AG04450 (cell line): ENCODE measurements around the gene DSG4. TPM values are rescaled to one million over a fixed set of nuclear protein-coding genes. Genes with fewer than 3 reads are reported as not detected.

ENCODE experiments used
- CTCF ChIA-PET: fragments of 300-600, 350-600 bp; formaldehyde crosslinking; extraction: SDS; loops from one replicate; lab custom pipeline; 2022; ENCODE audit warnings: antibody characterized with exemption, inconsistent platforms; lab: Charles Lee
- POLR2A ChIA-PET: fragments of 350-600 bp; formaldehyde crosslinking; extraction: SDS; loops from one replicate; lab custom pipeline; 2021; ENCODE audit warnings: antibody characterized with exemption, inconsistent platforms; lab: Yijun Ruan, JAX
- DNase-seq: peaks from one replicate; pipeline ENCODE4 v3.0.0-alpha.2; 2011; ENCODE audit warnings: low read depth, low spot score
- H3K27ac ChIP-seq: one replicate; pipeline ENCODE4 v1.5.1; 2012; ENCODE audit warnings: low read depth, low read length, control low read depth
- H3K27me3 ChIP-seq: one replicate; pipeline ENCODE4 v1.6.0; 2012; ENCODE audit warnings: low read length; ENCODE audit not compliant: control insufficient read depth, insufficient read depth
- H3K4me3 ChIP-seq: 2 replicates; pipeline ENCODE4 v1.5.1; 2011; ENCODE audit warnings: mild to moderate bottlenecking, low read depth, low read length, control low read depth
- H3K9me3 ChIP-seq: 2 replicates; pipeline ENCODE4 v1.5.1; 2012; ENCODE audit warnings: low read length; ENCODE audit not compliant: control insufficient read depth, insufficient read depth
- CTCF ChIP-seq: IDR thresholded peaks from 2 replicates; pipeline ENCODE4 v1.5.1; 2011; ENCODE audit warnings: low read depth, low read length, control low read depth, inconsistent platforms
- polyA plus RNA-seq: library from polyadenylated mRNA; depleted of rRNA; stranded (reverse); fragments of >200 nt; gene quantifications from 2 replicates; pipeline ENCODE4 v1.2.3, GENCODE V29; 2011

Gene DSG4
- polyA plus RNA-seq, 1 experiment: not detected

GRCh38 chr18:31419457-31419932 is 42.9 kb downstream of the DSG4 start:
- no peaks in the 10 kb centered on the region for H3K27me3 ChIP-seq
- no peak overlapping the region for H3K4me3 ChIP-seq
- DNase-seq: no peak
- TF ChIP-seq CTCF: no peak
- POLR2A ChIA-PET: no interaction called here
- CTCF ChIA-PET: no interaction called here
- peaks cover 13% of the 10 kb centered on the region for H3K9me3 ChIP-seq
- H3K27ac ChIP-seq: no peak overlapping the region

DNA sequence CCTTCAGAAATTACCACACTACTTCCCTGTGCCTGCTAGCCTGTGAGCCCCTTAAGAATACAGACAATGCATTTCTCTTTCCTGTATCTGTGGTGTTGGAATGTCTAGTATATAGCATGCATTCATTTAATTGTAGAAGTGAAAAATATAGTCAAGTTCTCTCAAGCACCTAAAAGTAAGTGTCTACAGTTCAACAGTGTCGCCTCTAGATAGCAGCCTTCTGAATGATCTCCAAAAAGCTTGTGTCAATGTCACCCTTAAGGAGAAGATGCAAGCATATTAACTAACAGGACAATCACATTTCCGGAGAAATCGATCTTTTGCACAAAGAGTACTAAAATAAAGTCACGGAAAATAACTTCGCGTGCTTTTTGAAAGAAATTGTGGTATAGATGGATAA is 43.5 kb downstream of the DSG4 start:
- Histone ChIP-seq H3K27me3 (no peaks in the 10 kb centered on the region), H3K27ac (no peak overlapping the region), H3K9me3 (peaks cover 13% of the 10 kb centered on the region), H3K4me3 (no peak overlapping the region)
- TF ChIP-seq CTCF: no peak
- no peak for DNase-seq
- CTCF ChIA-PET: no interaction called here
- POLR2A ChIA-PET: no interaction called here

GRCh38 chr18:31420524-31420923 is 43.9 kb downstream of the DSG4 start:
- POLR2A ChIA-PET: no interaction called here
- H3K27ac ChIP-seq: no peak overlapping the region
- no peaks in the 10 kb centered on the region for H3K27me3 ChIP-seq
- no peak for TF ChIP-seq CTCF
- H3K9me3 ChIP-seq: peaks cover 13% of the 10 kb centered on the region
- no peak overlapping the region for H3K4me3 ChIP-seq
- DNase-seq: no peak
- CTCF ChIA-PET: no interaction called here

DNA sequence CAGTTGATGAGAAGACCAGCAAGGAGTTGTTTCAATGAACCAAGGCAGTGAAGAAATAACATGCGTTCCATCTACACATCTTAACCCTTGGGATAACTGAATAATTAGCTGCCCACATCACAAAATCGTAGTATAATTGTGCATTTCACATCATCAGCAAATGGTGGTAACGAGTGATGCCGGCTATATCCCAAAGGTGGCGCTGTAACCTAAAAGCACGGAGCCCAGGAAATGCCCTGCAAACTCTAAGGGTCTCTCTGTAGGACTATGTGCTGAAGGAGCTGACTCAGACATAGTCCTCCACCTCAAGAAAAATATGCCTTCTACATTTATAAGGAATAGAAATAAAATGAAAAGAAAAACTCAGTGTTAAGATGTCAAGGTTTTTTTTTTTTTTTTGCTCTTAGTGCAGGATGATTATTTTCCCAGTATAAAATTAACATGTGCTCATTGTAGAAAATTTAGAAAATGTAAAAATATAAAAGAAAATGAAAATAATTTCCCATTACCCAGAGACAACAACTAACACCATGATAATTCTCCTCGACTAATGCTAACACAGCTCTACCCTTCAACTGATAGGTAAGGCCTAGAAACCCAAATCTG is 47.9 kb downstream of the DSG4 start:
- DNase-seq: no peak
- Histone ChIP-seq H3K27me3 (no peaks in the 10 kb centered on the region), H3K27ac (no peak overlapping the region), H3K4me3 (no peak overlapping the region), H3K9me3 (peaks cover 3% of the 10 kb centered on the region; the same call in 1 of the 2 replicates)
- CTCF ChIA-PET: no interaction called here
- POLR2A ChIA-PET: no interaction called here
- TF ChIP-seq CTCF: peak; percentile 9; the same call in 1 of the 2 replicates

GRCh38 chr18:31426021-31426420 is 49.4 kb downstream of the DSG4 start:
- POLR2A ChIA-PET: no interaction called here
- peaks cover 4% of the 10 kb centered on the region; the same call in 1 of the 2 replicates for H3K9me3 ChIP-seq
- no peak overlapping the region for H3K27ac ChIP-seq
- CTCF ChIA-PET: no interaction called here
- no peak overlapping the region for H3K4me3 ChIP-seq
- DNase-seq: no peak
- no peaks in the 10 kb centered on the region for H3K27me3 ChIP-seq
- no peak for TF ChIP-seq CTCF
